HCT116 (cell line): ENCODE results near the gene GATM. TPM values are rescaled to one million over a fixed set of nuclear protein-coding genes. Genes with fewer than 3 reads are reported as not detected.
A peak's percentile ranks its signal among the peaks of the same experiment; 100 is the strongest.

Experiments used
- ATAC-seq: fragments of 200-7000 bp; cut with Tn5 transposase; 2 replicates; pipeline ENCODE4 v1.9.1; 2020; ENCODE audit warnings: mild to moderate bottlenecking, moderate library complexity
- BruUV-seq: library from RNA; stranded (reverse); fragments of 400-500 nt; replicated peaks from 2 replicates; lab custom pipeline; 2021; lab: Mats Ljungman, UMichigan
- CTCF ChIA-PET: fragments of 300-600 bp; sonication (Branson Sonifier 250); formaldehyde crosslinking; loops from one replicate; lab custom pipeline; 2021; ENCODE audit warnings: antibody characterized with exemption; lab: Charles Lee
- POLR2A ChIA-PET: fragments of 300-600, 350-600 bp; sonication (Branson Sonifier 250); formaldehyde crosslinking; loops from one replicate; lab custom pipeline; 2021; ENCODE audit warnings: antibody characterized with exemption; lab: Charles Lee
- RAD21 ChIA-PET, 2 experiments: fragments of 300-600 bp; sonication (Branson Sonifier 250); formaldehyde crosslinking; loops; one replicate each; lab custom pipeline; 2023; ENCODE audit warnings: low total read pairs in 2 of 2; ENCODE audit not compliant: uncharacterized antibody in 2 of 2, unreplicated experiment in 2 of 2, low non-redundant PET in 1 of 2; lab: Charles Lee
- DNase-seq: peaks from one replicate; pipeline ENCODE4 v3.0.0-alpha.2; 2010; ENCODE audit warnings: low read depth, low spot score
- H2AFZ ChIP-seq: fragments of 200-600 bp; shearing (Covaris generic), sonication (generic); 2 replicates; pipeline ENCODE4 v1.6.1; 2017; ENCODE audit warnings: low read depth, mixed run types, mixed read lengths, antibody characterized with exemption, low read length; ENCODE audit not compliant: poor library complexity, severe bottlenecking
- H3K27ac ChIP-seq: 2 replicates; pipeline ENCODE4 v1.5.1; 2012; ENCODE audit warnings: low read depth, low read length
- H3K27me3 ChIP-seq: fragments of 200-600 bp; sonication (generic); 2 replicates; pipeline ENCODE4 v1.6.1; 2016; ENCODE audit warnings: mixed run types, low read length, mixed read lengths; ENCODE audit not compliant: insufficient read depth
- H3K36me3 ChIP-seq, 2 experiments: fragments of 200-500 bp in 1 of 2; fragments of 200-600 bp in 1 of 2; sonication (Bioruptor generic) in 1 of 2; sonication (generic) in 1 of 2; 2 replicates each; pipeline versions ENCODE4 v1.5.1 to v1.6.1; 2014 to 2016; ENCODE audit warnings: low read length in 2 of 2, inconsistent platforms in 1 of 2, mixed read lengths in 1 of 2, mixed run types in 1 of 2; ENCODE audit not compliant: insufficient read depth in 2 of 2, control insufficient read depth in 1 of 2
- H3K4me1 ChIP-seq, 2 experiments: fragments of 200-600 bp in 1 of 2; sonication (generic) in 1 of 2; 2 replicates each; pipeline versions ENCODE4 v1.5.1 to v1.6.1; 2012 to 2017; ENCODE audit warnings: low read length in 2 of 2, inconsistent platforms in 1 of 2, mild to moderate bottlenecking in 1 of 2, mixed read lengths in 1 of 2, mixed run types in 1 of 2, moderate library complexity in 1 of 2; ENCODE audit not compliant: insufficient read depth in 2 of 2, control insufficient read depth in 1 of 2
- H3K4me2 ChIP-seq: fragments of 200-600 bp; sonication (generic); 2 replicates; pipeline ENCODE4 v1.6.1; 2017; ENCODE audit warnings: mixed run types, low read length, mixed read lengths
- H3K4me3 ChIP-seq, 2 experiments: fragments of 200-600 bp in 1 of 2; sonication (generic) in 1 of 2; replicated peaks in 1 of 2; 2 replicates each; pipeline ENCODE4 v1.5.1; 2011 to 2016; ENCODE audit warnings: low read length in 2 of 2, control low read depth in 1 of 2, low read depth in 1 of 2, mild to moderate bottlenecking in 1 of 2, mixed read lengths in 1 of 2, mixed run types in 1 of 2
- H3K79me2 ChIP-seq: fragments of 200-600 bp; sonication (generic); 2 replicates; pipeline ENCODE4 v1.6.1; 2017; ENCODE audit warnings: mild to moderate bottlenecking, mixed run types, low read length, moderate library complexity, mixed read lengths; ENCODE audit not compliant: insufficient read depth
- H3K9ac ChIP-seq: fragments of 200-600 bp; sonication (generic); 2 replicates; pipeline ENCODE4 v1.6.1; 2016; ENCODE audit warnings: low read length, mixed read lengths
- H3K9me2 ChIP-seq: fragments of 200-600 bp; sonication (generic), shearing (Covaris generic); 2 replicates; pipeline ENCODE4 v1.6.1; 2017; ENCODE audit warnings: mixed run types, mild to moderate bottlenecking, moderate library complexity; ENCODE audit not compliant: insufficient read depth
- H3K9me3 ChIP-seq, 2 experiments: fragments of 200-500 bp in 1 of 2; fragments of 200-600 bp in 1 of 2; sonication (Bioruptor generic) in 1 of 2; sonication (generic) in 1 of 2; 2 replicates each; pipeline ENCODE4 v1.6.1; 2014 to 2017; ENCODE audit warnings: low read length in 2 of 2, mixed read lengths in 2 of 2, inconsistent platforms in 1 of 2, low read depth in 1 of 2, mild to moderate bottlenecking in 1 of 2, mixed run types in 1 of 2, moderate library complexity in 1 of 2; ENCODE audit not compliant: control insufficient read depth in 1 of 2, insufficient read depth in 1 of 2
- H4K20me1 ChIP-seq: fragments of 200-600 bp; sonication (generic), shearing (Covaris generic); 2 replicates; pipeline ENCODE4 v1.6.1; 2017; ENCODE audit warnings: mixed run types, mild to moderate bottlenecking, moderate library complexity; ENCODE audit not compliant: insufficient read depth
- ELF1 ChIP-seq: IDR thresholded peaks from 2 replicates; pipeline ENCODE4 v1.6.1; 2012; ENCODE audit warnings: low read depth, borderline replicate concordance
- EZH2 ChIP-seq: fragments of 200-600 bp; sonication (generic); IDR thresholded peaks from 2 replicates; pipeline ENCODE4 v1.6.1; 2017; ENCODE audit warnings: antibody characterized with exemption, mixed run types
- EZH2phosphoT487 ChIP-seq: fragments of 200-600 bp; IDR thresholded peaks from 2 replicates; pipeline ENCODE4 v1.6.1; 2018; ENCODE audit warnings: antibody characterized with exemption, borderline replicate concordance
- FOSL1 ChIP-seq: IDR thresholded peaks from 2 replicates; pipeline ENCODE4 v1.6.1; 2012; ENCODE audit warnings: low read depth
- SRF ChIP-seq: IDR thresholded peaks from 2 replicates; pipeline ENCODE4 v1.6.1; 2012; ENCODE audit warnings: low read depth
- TCF7L2 ChIP-seq: IDR thresholded peaks from 2 replicates; pipeline ENCODE4 v1.7.0; 2011; ENCODE audit warnings: borderline replicate concordance, inconsistent platforms; ENCODE audit not compliant: insufficient read depth, insufficient read length; ENCODE audit errors: extremely low read depth
- ZFX ChIP-seq: fragments of 450-650 bp; IDR thresholded peaks from 2 replicates; pipeline ENCODE4 v1.6.1; 2017
- intact Hi-C: fragments of 100-400 bp; cut with micrococcal nuclease; formaldehyde crosslinking; loops from 2 replicates; pipeline ENCODE4 v1.10.0; 2022
- total RNA-seq: library from RNA; stranded (reverse); gene quantifications from one replicate; pipeline ENCODE4 v1.2.1, GENCODE V29; 2021; ENCODE audit not compliant: unreplicated experiment
- TF ChIP-seq, protein P1 (sequence below), 3 experiments: fragments of 200-600 bp in 1 of 3; sonication (generic) in 1 of 3; IDR thresholded peaks in 2 of 3; conservative IDR thresholded peaks in 1 of 3; 2 replicates each; pipeline ENCODE4 v1.5.1; 2012 to 2017; ENCODE audit warnings: low read depth in 2 of 3, low read length in 2 of 3, antibody characterized with exemption in 1 of 3, borderline replicate concordance in 1 of 3, control low read depth in 1 of 3, mild to moderate bottlenecking in 1 of 3, mixed read lengths in 1 of 3, mixed run types in 1 of 3, moderate library complexity in 1 of 3; ENCODE audit not compliant: insufficient read depth in 1 of 3

GATM gene
- total RNA-seq, 1 experiment from 2014 or later: 3.1 TPM

DNA sequence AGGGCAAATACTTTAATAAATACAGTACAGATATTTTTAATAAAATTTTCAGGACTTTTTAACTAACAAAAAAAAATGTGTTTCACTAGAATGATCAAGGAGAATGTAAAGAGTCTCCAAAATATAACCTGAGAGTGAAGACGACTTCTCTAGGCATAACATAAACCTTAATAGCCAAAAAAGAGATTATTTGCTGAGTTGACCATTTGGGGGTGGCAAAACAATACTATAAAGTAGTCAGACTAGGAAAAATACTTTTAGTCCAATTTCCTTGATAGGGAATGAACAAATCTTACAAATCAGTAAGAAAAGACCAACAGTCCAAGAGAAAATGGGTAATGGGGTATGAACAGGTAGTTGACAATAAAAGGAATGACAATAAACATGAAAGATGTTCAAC, 29.4 kb upstream of the GATM start:
- H4K20me1 ChIP-seq: no peaks in the 10 kb centered on the region
- H3K27me3 ChIP-seq: no peaks in the 10 kb centered on the region
- DNase-seq: no peak
- no peaks in the 10 kb centered on the region for H3K9me2 ChIP-seq
- H3K4me2 ChIP-seq: no peak overlapping the region
- no peak overlapping the region for H3K9ac ChIP-seq
- intact Hi-C loops: no loop called here
- TF ChIP-seq ELF1 (no peak), SRF (no peak)
- TF ChIP-seq, all 23 proteins: peak for 0
- Histone ChIP-seq H2AFZ (no peak overlapping the region), H3K79me2 (peaks cover 69% of the 10 kb centered on the region), H3K4me3 (no peak overlapping the region), H3K27ac (no peak overlapping the region), H3K36me3 (peaks cover 37 to 58% of the 10 kb centered on the region in 2 experiments), H3K4me1 (peaks cover 5 to 9% of the 10 kb centered on the region in 2 experiments; a peak in 3 of 4 replicates), H3K9me3 (no peaks in the 10 kb centered on the region)
- RAD21 ChIA-PET: no interaction called here
- CTCF ChIA-PET: no interaction called here
- ATAC-seq: no peak
- POLR2A ChIA-PET: no interaction called here
- BruUV-seq: no TSS peak

DNA sequence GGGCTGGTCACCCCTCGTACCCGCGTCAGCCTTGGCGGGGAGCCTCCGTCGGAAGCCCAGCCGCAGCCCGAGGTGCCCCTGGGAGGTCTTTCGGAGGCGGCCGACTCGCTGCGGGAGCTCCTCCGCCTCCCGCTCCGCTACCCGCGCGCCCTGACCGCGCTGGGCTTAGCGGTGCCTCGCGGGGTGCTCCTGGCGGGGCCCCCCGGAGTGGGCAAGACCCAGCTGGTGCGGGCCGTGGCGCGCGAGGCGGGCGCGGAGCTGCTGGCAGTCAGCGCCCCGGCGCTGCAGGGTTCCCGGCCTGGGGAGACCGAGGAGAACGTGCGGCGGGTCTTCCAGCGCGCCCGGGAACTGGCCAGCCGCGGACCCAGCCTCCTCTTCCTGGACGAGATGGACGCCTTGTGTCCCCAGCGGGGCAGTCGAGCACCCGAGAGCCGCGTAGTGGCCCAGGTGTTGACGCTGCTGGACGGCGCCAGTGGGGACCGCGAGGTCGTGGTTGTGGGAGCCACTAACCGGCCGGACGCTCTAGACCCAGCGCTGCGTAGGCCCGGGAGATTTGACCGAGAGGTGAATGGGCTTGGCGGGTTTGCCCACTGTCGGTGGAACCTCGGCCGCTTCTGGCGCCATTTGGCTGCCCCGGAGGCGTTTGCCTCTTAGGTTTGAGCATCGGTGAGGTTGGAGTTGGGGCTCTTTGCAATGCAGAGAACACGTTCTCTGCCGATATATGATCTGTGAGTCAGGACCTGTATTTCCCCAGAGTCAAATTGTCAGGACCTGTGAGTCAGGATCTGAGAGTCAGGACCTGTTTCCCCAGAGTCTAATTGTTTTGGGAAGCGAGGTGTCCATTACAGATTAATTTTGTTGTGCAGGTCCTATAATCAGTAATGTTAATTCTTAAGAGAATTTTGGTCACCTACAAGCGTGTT, 24.9 kb upstream of the GATM start:
- Histone ChIP-seq H3K4me3 (peak overlapping the region; percentile 78 to 86), H3K9ac (peak overlapping the region; percentile 95), H3K27me3 (no peaks in the 10 kb centered on the region), H3K36me3 (peaks cover 26 to 27% of the 10 kb centered on the region in 2 experiments), H3K4me2 (peak overlapping the region; percentile 85), H3K4me1 (peaks cover 5 to 15% of the 10 kb centered on the region in 2 experiments; a peak in 3 of 4 replicates), H4K20me1 (no peaks in the 10 kb centered on the region), H3K79me2 (peaks cover 60% of the 10 kb centered on the region), H3K9me3 (no peaks in the 10 kb centered on the region), H3K27ac (peak overlapping the region; percentile 97), H3K9me2 (no peaks in the 10 kb centered on the region), H2AFZ (no peak overlapping the region)
- no peak for TF ChIP-seq EZH2phosphoT487
- TF ChIP-seq EZH2: no peak
- no peak for TF ChIP-seq TCF7L2
- TF ChIP-seq ZFX: peak; percentile 58; the same call in 1 of the 2 replicates
- TF ChIP-seq, protein P1, sequence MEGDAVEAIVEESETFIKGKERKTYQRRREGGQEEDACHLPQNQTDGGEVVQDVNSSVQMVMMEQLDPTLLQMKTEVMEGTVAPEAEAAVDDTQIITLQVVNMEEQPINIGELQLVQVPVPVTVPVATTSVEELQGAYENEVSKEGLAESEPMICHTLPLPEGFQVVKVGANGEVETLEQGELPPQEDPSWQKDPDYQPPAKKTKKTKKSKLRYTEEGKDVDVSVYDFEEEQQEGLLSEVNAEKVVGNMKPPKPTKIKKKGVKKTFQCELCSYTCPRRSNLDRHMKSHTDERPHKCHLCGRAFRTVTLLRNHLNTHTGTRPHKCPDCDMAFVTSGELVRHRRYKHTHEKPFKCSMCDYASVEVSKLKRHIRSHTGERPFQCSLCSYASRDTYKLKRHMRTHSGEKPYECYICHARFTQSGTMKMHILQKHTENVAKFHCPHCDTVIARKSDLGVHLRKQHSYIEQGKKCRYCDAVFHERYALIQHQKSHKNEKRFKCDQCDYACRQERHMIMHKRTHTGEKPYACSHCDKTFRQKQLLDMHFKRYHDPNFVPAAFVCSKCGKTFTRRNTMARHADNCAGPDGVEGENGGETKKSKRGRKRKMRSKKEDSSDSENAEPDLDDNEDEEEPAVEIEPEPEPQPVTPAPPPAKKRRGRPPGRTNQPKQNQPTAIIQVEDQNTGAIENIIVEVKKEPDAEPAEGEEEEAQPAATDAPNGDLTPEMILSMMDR (IDR thresholded peaks at IDR 0.05 in 2 of 3, conservative IDR thresholded peaks at IDR 0.05 in 1 of 3; ENCODE audit: borderline replicate concordance in 1 of 3, insufficient read depth in 1 of 3, low read depth in 2 of 3, low read length in 2 of 3): no peak
- TF ChIP-seq FOSL1: no peak
- intact Hi-C loops: loop anchor here (1.0 to 2.0 kb wide), 3 partner anchors 52 to 200 kb away; partner anchors contain the start of gene BLOC1S6
- no TSS peak for BruUV-seq
- ATAC-seq (peak; percentile 26), DNase-seq (no peak)
- POLR2A ChIA-PET: interaction anchor here (1.4 to 2.5 kb wide), 3 partner anchors 11 to 240 kb away, joined by 4 to 10 read pairs (median 7); no protein-coding TSS in a partner anchor
- RAD21 ChIA-PET: interaction anchor here in 1 of 2 experiments (1.7 kb wide), 1 partner anchor 240 kb away, joined by 8 read pairs; no protein-coding TSS in a partner anchor
- CTCF ChIA-PET: interaction anchor here (1.5 to 4.8 kb wide), 6 partner anchors 26 to 285 kb away, joined by 6 to 48 read pairs (median 8); no protein-coding TSS in a partner anchor
